Right lobe of liver (tissue), 6 donors: Measurements from ENCODE around the gene TTBK2. TPM values are rescaled to one million over a fixed set of nuclear protein-coding genes. Genes with fewer than 3 reads are reported as not detected.

Source experiments
- ATAC-seq, 4 donors: fragments of 200-7000 bp; cut with Tn5 transposase; one replicate each; pipeline ENCODE4 v1.9.1; 2020; ENCODE audit warnings: mild to moderate bottlenecking in 4 of 4, moderate library complexity in 4 of 4
- DNase-seq, 3 donors: peaks; one replicate each; pipeline ENCODE4 v3.0.0-alpha.2; 2020
- H3K27ac ChIP-seq, 3 donors: fragments of 200-600 bp; one replicate each; pipeline ENCODE4 v1.8.0; 2022
- H3K27me3 ChIP-seq, 2 donors: fragments of 200-600 bp; one replicate each; pipeline ENCODE4 v1.8.0; 2022
- H3K36me3 ChIP-seq, 4 donors: fragments of 200-600 bp; sonication (generic) in 1 of 4; one replicate each; pipeline versions ENCODE4 v1.5.1 to v1.8.0; 2017 to 2022; ENCODE audit warnings: control low read depth in 1 of 4
- H3K4me1 ChIP-seq, 4 donors: fragments of 200-600 bp; sonication (generic) in 1 of 4; one replicate each; pipeline versions ENCODE4 v1.5.1 to v1.8.0; 2017 to 2022; ENCODE audit warnings: control low read depth in 1 of 4
- H3K4me3 ChIP-seq, 3 donors: fragments of 200-600 bp; one replicate each; pipeline ENCODE4 v1.8.0; 2022
- H3K9me3 ChIP-seq, 4 donors: fragments of 200-600 bp; sonication (generic) in 1 of 4; one replicate each; pipeline versions ENCODE4 v1.5.1 to v1.8.0; 2017 to 2022; ENCODE audit warnings: control low read depth in 1 of 4
- POLR2A ChIP-seq: fragments of 450-650 bp; IDR thresholded peaks from one replicate; pipeline ENCODE4 v1.6.1; 2017; ENCODE audit warnings: antibody characterized with exemption, mild to moderate bottlenecking
- WGBS: methylation state at CpG from one replicate; pipeline ENCODE4 v1.1.6; 2018; ENCODE audit warnings: low coverage, low lambda C conversion rate; ENCODE audit not compliant: insufficient coverage; ENCODE audit errors: missing lambda C conversion rate; 5-methylcytosine and 5-hydroxymethylcytosine counted together
- intact Hi-C, 2 donors: fragments of 100-400 bp; cut with DNase I; formaldehyde crosslinking; loops; one replicate each; pipeline versions ENCODE4 v1.11.2 to v1.14.1; 2022
- total RNA-seq, 6 experiments: library from RNA; depleted of rRNA in 2 of 6; stranded (reverse); fragments of >200 nt in 2 of 6; fragmentation: NEBNext Ultra II Directional in 3 of 6; extraction: Animal tissue kit (Norgen Biotek cat#: 25700) in 3 of 6; gene quantifications; one replicate each; pipeline versions ENCODE4 v1.1.0 to v1.2.4, GENCODE V29; 2016 to 2023
- TF ChIP-seq, protein P1 (sequence below), 4 donors: fragments of 200-600 bp in 3 of 4; fragments of 450-650 bp in 1 of 4; IDR thresholded peaks; one replicate each; pipeline versions ENCODE4 v1.5.1 to v1.8.0; 2016 to 2022; ENCODE audit warnings: antibody characterized with exemption in 4 of 4, mild to moderate bottlenecking in 2 of 4
- donor health status: DM: no; HTN: yes; CAD: no.
- donor health status: DM: no; HTN: no; CAD: no.
- donor health status: DM: no; HTN: no; CAD: no.
- donor health status: DM: no; HTN: yes; CAD: no.
- donor health status: DM: no; HTN: yes; CAD: no.

TTBK2 gene
- total RNA-seq, 6 experiments from 2014 or later, result 4.9 to 6.8 (median 5.5) TPM

DNA sequence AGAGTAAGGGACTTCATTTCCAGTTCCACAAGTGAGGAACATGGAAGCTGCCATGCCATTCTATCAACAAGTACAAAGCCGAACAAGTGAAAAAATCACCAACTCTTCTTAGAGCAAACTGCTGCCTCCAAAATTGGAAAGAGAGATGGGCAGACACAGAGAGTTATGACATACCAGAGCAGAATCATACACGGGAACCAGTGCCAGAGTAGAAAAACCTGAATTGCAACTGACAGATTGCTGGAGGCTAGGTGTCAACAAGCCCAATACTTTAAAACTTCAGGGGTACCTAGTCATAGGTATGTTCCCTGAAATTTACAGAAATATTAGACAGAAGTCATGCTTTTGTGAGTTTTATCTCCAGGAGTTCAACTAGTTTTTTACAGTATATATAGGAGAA lies 62.0 kb downstream of the TTBK2 start:
- 79% methylated on average over 2 of the region's 2 CpGs for WGBS

DNA sequence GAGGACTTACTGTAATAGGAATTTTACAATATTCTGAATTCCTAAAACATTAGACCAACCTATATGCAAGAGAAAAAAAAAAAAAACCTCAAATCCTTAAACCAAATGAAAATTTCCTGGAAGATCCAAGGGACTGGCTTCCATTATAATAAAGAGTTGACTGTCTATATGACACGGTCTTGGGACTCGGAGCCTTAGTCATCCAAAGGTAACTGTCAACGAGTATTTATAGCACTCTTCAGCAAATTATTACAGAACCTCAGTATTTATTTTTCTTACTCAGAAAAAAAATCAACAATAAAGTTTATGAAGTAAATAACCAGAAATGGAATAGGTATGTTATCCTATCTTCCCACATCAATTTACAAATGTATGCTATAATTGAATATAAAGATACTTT lies 66.0 kb downstream of the TTBK2 start:
- no peak overlapping the region for H3K27ac ChIP-seq
- TF ChIP-seq, protein P1, sequence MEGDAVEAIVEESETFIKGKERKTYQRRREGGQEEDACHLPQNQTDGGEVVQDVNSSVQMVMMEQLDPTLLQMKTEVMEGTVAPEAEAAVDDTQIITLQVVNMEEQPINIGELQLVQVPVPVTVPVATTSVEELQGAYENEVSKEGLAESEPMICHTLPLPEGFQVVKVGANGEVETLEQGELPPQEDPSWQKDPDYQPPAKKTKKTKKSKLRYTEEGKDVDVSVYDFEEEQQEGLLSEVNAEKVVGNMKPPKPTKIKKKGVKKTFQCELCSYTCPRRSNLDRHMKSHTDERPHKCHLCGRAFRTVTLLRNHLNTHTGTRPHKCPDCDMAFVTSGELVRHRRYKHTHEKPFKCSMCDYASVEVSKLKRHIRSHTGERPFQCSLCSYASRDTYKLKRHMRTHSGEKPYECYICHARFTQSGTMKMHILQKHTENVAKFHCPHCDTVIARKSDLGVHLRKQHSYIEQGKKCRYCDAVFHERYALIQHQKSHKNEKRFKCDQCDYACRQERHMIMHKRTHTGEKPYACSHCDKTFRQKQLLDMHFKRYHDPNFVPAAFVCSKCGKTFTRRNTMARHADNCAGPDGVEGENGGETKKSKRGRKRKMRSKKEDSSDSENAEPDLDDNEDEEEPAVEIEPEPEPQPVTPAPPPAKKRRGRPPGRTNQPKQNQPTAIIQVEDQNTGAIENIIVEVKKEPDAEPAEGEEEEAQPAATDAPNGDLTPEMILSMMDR (IDR thresholded peaks at IDR 0.05), result no peak
- no peak for TF ChIP-seq POLR2A
- no peaks in the 10 kb centered on the region for H3K36me3 ChIP-seq
- H3K4me3 ChIP-seq, result no peak overlapping the region
- ATAC-seq (no peak), DNase-seq (no peak)
- H3K27me3 ChIP-seq, result no peaks in the 10 kb centered on the region
- intact Hi-C loops, result no loop called here
- 96% methylated on average over 3 of the region's 3 CpGs for WGBS
- no peaks in the 10 kb centered on the region for H3K4me1 ChIP-seq
- H3K9me3 ChIP-seq, result no peaks in the 10 kb centered on the region

More for the DNA sequence above, 62.0 kb downstream of the TTBK2 start:
- DNase-seq (no peak), ATAC-seq (no peak)
- TF ChIP-seq, protein P1 (IDR thresholded peaks at IDR 0.05), result no peak
- no peak for TF ChIP-seq POLR2A
- Histone ChIP-seq H3K27ac (no peak overlapping the region), H3K27me3 (no peaks in the 10 kb centered on the region), H3K4me3 (no peak overlapping the region), H3K36me3 (no peaks in the 10 kb centered on the region), H3K4me1 (peaks cover 0 to 6% (median 2%) of the 10 kb centered on the region in 4 donors), H3K9me3 (no peaks in the 10 kb centered on the region)
- intact Hi-C loops, result no loop called here

DNA sequence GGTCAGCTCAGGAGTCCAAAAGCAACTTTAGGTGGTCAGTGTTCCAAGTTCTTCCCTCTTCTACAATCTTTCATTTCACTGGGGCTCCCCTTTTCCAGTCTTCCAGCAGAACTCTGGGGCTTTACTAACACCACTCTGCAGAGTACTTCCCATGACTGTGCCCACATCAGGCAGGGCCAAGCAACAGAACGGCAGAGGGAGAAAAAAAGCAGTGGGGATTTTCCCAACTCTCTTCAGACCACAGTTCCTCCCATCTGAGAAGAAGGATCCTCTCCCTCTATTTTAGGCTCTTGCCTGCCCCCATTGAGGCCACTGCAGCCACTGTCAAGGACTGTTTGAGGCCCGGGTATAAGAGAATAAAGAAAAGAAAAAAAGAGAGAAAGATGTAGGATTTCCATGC lies 70.7 kb downstream of the TTBK2 start:
- Histone ChIP-seq H3K4me3 (no peak overlapping the region), H3K9me3 (no peaks in the 10 kb centered on the region), H3K27ac (no peak overlapping the region), H3K36me3 (no peaks in the 10 kb centered on the region), H3K27me3 (no peaks in the 10 kb centered on the region), H3K4me1 (no peaks in the 10 kb centered on the region)
- intact Hi-C loops, result no loop called here
- DNase-seq (no peak), ATAC-seq (no peak)
- WGBS, result 90% methylated on average over 2 of the region's 2 CpGs
- TF ChIP-seq, protein P1 (IDR thresholded peaks at IDR 0.05), result no peak
- no peak for TF ChIP-seq POLR2A

DNA sequence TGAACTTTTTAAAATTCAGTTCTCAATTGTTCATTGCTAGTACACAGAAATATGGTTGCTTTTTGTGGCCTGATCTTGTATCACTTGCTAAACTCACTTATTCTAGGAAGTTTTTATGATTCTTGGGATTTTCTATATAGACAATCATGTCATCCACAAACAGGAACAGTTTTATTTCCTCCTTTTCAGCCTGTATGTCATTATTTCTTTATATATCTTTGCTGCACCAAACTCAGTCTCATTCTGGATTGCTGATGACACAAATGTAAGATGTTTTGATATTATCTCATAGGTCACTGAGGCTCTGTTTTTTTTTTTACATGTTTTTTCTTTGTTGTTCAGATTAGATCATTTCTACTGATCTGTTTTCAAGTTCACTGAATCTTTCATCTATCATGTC lies 71.7 kb downstream of the TTBK2 start:
- no peaks in the 10 kb centered on the region for H3K4me1 ChIP-seq
- no peaks in the 10 kb centered on the region for H3K36me3 ChIP-seq
- no peak for ATAC-seq
- peaks cover 0 to 6% (median 0%) of the 10 kb centered on the region in 4 donors for H3K9me3 ChIP-seq
- no peak overlapping the region for H3K27ac ChIP-seq
- H3K4me3 ChIP-seq, result no peak overlapping the region
- no peak for DNase-seq
- TF ChIP-seq, protein P1 (IDR thresholded peaks at IDR 0.05), result no peak
- no peak for TF ChIP-seq POLR2A
- no peaks in the 10 kb centered on the region for H3K27me3 ChIP-seq
- intact Hi-C loops, result no loop called here

DNA sequence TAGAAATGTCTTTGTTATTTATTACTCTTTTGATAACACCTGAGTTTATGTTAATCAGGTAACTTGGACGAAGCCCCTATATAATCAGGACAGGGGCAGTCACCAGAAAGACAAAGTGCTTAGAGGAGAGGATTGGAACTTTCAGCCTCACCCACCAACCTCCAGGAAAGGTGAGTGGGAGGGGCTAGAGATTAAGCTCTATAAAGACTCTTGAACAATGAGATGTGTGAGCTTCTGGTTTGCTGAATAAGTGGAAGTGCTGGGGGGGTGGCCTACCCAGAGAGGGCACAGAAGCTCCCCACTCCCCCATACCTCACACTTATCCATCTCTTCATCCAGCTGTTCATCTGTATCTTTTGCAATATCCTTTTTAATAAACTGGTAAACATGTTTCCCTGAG lies 73.9 kb downstream of the TTBK2 start:
- ATAC-seq, result no peak
- Histone ChIP-seq H3K4me3 (no peak overlapping the region), H3K27me3 (no peaks in the 10 kb centered on the region), H3K36me3 (no peaks in the 10 kb centered on the region), H3K27ac (no peak overlapping the region), H3K4me1 (no peaks in the 10 kb centered on the region), H3K9me3 (peaks cover 0 to 7% (median 0%) of the 10 kb centered on the region in 4 donors)
- intact Hi-C loops, result no loop called here
- no peak for DNase-seq
- TF ChIP-seq, protein P1 (IDR thresholded peaks at IDR 0.05), result no peak
- TF ChIP-seq POLR2A, result no peak
- 86% methylated on average over 1 of the region's 1 CpG for WGBS
